GM18873 (cell line): ENCODE data around the gene KLF13.

Source experiments
- ATAC-seq: cut with Tn5 transposase; IDR thresholded peaks from one replicate; pipeline ENCODE4 v1.9.1; 2021; ENCODE audit warnings: mild to moderate bottlenecking, moderate library complexity, moderate number of reproducible peaks; ENCODE audit not compliant: unreplicated experiment, low FRiP score

KLF13 gene

DNA sequence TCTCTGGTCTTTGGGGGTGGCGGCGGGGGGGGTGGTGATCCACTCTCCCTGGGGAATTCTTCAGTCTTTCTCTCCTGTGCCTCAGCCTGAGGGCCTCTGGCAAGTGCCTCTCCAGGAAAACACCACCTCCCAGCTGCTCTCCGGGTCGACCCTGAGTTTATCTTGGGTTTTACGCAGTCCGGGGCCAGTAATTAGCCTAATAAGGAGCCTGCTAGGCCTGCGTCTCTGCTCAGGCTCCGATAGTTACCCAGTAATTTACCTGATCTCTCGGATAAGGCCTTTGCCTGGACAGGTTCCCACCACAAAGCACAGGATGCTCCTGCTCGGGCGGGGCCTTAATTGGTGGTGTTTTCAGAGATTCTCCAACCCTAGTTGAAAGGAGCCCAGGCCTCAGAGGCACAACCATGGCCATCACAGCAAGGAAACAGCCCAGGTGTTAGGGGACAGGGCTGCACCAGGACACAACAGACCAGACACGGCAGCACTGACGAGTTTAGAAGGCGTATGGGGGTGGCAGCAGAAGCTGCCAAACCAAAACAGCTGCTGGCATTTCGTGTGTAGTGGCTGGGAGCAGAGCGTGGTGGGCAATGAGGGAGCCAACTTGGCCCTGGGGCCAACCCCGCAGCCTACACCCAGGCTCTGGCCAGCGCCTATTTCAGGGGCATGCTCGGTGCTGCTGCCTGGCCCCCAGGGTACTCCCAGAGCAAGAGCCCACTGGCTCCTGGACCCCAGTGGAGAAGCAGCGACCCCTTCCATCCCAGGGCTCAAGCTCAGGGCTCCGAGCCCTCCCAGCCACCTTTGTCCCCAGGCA lies 71.4 kb downstream of the KLF13 start:
- no peak for ATAC-seq

DNA sequence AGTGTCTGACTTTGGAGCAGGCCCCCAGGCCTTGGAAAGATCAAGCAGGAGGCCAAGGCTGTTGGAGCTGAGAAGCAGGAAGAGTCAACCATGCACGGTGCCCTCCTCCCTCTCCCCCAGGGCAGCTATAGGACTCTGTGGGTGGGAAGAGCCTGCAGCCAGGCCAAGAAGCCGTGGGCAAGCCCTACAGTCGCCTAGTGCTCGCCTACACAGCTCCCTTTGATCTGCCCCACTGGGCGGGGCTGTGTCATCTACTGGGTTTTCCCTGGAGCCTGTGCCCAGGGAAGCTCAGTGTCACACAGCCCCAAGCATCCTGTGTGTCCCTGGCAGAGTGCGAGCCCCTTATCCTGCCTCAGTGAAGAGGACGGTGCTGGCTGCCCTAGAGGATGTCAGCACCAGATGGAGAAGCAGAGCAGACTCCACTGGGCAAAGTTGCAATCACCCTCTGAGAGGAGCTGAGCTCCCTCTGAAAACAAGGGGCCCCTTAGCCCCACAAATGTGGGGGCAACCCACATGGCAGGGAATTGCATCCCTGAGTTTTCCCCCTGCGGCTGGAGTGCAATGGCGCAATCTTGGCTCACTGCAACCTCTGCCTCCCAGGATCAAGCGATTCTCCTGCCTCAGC lies 72.2 kb downstream of the KLF13 start:
- ATAC-seq, result no peak

DNA sequence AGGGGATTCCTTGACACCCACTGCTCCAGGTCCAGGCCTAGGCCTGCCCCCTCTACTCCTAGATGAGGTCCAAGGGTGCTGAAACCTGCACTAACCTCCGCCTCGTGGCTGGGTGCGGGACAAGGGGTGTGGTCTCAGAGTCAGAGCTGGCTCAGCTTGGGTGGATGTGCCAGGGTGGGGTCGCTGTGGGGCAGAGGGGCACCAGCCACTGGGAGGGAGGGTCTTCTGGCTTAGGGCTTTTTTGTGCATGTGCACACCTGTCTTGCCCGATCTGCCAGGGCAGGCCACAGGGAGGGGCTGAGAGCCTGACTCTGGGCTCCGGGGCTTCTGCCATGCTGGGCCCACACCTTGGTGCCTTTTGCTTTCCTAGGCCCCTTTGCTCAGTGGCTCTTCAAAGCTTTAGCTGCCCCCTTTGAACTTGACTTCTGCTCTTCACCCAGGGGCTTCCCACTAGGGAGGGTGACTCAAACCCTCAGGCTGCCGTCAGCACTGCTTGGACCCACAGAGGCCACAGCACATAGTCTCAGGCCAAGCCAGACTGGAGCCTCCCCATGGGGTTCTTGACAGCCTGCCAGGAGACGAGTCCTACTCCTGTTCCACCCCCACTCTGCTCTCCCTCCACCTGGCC lies 73.0 kb downstream of the KLF13 start:
- ATAC-seq, result no peak

DNA sequence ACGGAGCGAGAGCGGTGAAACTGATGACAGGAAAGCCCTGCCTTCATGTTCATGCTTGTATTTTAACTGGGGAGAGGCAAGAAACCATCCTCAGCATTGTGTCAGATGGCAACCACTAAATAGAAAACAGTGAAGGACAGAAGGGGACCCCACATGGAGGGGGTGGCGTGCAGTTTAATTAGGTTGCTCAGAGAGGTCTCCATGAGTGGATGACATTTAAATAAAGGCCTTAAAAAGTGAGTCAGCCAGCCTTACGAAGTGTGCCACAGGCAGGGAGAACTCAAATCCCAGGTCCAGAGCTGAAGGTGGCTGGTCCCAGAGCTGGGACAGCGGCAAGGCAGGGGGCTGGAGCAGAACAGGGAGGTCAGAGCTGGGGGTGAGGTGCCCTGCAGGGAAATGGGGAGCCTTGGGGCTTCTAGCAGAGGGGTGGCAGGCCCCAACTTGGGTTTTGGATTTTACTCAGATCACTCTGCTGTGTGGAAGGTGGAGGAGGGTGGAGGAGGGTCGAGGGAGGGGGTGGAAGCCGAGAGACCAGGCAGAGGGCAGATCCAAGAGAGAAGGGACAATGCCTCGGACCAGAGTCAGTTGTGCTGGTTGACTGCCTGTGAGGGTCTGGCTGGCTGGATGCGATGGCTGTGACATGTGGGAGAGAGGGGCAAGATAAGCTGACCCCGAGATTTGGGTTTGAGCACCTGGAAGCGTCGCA lies 73.7 kb downstream of the KLF13 start:
- no peak for ATAC-seq

DNA sequence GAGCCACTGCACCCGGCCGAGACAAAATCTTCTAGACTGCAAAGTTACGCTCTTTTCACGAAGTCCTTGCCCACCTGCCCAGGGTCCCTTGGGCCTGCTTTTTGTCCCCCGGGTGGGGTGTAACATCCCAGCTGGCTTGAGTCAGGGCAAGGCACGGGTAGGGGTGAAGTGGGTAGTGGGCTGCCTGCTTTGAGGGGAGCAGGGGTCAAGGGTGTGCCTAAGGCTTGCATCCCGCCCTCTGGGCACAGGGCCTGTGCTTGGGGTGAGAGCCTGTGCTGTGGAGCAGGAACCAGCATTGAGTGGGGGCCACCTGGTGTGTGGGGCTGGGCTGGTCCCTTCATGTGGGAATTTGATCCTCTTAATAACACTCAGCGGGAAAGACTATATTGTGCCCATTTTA lies 74.6 kb downstream of the KLF13 start:
- no peak for ATAC-seq

DNA sequence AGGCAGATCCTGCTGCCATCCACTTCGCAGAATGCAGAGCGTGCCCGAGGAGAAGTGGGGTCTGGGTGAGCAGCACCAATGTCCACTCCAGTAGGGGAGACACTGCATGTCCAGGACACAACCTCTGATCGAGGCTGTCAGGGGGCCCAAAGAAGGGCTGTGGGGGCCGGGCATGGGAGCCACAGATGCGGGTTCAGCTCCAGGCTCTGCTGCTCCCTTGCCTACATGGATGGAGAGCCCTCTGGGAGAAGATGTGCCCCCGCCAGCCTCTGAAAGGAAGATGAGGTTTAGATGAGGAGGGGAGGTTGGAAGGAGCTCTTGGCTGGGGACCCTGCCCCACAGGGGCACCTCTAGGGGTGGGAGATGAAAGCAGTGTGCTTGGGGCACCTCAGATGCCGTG lies 75.4 kb downstream of the KLF13 start:
- no peak for ATAC-seq

DNA sequence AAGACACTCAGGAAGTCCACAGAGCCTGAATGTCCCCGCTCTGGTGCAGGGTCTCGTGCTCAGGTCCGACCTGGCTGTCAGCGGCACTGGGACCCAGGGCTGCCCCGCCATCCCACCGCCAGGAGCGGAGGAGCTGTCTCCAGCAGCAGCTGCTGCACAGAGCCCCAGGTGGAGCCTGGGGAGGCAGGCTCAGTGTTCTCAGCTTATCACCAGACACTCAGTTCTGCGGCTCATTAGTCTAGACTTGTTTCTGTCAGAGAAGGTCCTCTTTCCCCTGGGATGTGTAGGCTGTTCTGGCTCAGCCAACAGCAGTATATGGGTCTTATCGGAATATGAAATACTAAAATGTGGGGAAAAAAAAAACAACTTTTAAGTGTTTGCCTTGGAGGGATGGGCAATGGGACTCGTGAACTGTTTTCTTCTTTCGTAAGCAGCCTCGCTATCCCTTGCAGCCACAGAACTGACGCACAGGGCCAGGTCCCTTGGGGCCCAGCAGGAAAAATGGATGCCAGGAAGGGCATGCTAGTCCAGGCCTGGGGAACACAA lies 75.9 kb downstream of the KLF13 start:
- no peak for ATAC-seq

DNA sequence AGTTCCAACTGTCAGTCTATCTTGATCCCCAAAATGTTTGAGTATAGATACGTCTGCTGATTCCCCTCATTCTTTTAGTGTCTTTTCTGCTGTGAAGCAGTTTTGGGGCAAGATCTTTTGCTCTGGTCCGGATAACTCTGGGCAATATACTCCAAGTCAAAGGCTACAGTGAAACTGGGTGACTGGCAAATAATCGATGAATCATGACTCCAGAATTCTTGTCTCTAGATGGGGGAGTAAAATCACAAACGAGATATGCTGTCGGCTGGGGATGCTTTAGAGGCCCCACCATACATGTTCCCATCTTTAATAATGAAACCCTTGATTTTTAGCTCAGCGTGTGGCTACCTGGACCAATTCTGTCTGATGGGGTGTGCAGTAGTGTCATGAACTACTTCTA lies 76.5 kb downstream of the KLF13 start:
- no peak for ATAC-seq

DNA sequence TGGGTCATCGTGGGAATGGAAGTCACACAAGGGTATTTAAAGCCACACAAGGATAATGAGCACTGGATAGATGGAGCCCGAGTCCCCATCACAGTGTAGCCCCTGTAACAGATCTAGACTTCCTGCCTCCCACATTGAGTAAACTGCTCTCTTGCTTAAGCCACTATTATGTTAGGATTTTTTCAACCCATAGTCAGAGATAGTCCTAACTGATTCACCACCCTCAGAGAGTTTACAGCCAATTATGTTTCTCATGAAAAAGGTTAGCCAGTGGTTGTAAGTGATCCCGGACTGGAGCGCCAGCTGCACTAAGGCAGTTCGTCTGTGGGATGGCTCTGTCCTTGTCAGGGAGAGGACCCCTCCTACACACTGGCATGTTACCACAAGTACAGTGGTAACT lies 77.0 kb downstream of the KLF13 start:
- no peak for ATAC-seq

DNA sequence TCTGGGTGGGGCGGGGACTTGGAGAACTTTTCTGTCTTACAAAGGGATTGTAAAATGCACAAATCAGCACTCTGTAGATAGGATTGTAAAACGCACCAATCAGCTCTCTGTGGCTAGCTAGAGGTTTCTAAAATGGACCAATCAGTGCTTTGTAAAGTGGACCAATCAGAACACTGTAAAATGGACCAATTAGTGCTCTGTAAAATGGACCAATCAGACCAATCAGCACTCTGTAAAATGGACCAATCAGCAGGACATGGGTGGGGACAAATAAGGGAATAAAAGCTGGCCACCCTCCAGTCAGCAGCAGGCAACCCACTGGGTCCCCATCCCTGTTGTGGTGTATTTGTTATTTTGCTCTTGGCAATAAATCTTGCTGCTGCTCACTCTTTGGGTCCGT lies 77.7 kb downstream of the KLF13 start:
- no peak for ATAC-seq

DNA sequence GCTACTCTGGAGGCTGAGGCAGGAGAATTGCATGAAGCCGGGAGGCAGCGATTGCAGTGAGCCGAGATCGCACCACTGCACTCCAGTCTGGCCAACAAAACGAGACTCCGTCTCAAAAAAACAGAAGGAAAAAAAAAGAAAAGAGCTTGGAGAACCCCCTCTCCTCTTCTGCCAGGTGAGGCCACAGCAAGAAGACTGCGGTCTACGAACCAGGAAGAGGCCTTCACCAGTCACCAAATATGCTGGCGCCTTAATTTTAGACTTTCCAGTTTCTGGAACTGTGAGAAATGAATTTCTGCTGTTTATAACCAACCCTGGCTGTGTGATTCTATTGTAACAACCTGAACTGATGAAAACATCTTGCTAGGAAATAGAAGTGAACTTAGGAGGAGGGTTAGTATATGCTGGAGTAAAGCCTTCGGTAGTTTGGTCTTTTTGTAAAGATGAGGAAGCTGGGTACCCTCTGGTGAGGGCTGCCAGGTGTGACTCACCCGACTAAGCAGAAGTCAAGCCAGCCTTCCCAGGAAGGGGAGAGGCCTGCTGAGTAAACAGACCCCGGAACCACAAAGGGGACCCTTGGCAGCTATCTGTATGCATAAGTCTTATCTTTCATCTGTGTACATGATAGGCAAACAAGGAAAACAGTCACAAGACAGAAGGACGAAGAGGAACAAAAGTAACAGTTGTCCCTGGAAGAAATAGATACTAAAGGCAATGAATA lies 78.7 kb downstream of the KLF13 start:
- ATAC-seq, result no peak

DNA sequence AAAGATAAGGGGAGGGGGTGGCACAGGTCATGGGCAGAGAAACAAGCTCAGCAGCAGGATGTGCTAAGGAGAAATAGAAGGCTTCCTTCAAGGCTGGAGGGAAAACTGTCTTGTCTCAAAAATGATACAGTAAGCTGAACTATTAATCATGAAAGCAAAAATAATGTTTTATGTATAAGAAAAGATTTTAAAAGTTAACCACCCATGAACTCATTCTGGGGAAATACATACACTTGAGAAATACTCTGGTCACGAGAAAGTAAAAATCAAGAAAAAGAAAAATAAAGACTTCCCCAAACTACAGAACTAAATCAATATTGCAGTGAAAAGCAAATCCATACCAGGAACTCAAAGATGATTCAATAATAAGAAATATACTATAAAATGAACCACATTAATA lies 80.7 kb downstream of the KLF13 start:
- ATAC-seq, result no peak

DNA sequence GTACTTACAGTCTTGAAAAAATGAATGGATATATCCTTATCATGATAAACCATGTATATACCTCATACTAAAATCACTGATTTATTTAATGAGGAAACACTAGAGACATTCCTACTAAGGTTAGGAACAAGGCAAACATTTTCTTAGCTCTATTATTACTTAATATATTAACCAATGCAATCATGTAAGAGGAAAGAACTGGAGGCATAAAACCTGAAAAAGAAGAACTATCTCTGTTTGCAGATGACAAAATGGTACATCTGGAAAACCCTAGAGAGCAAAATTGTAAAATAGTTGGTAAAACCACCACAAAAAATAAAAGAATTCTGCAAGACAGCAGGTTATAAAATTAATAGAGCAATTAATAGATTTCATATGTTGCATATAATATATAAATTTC lies 81.2 kb downstream of the KLF13 start:
- no peak for ATAC-seq

DNA sequence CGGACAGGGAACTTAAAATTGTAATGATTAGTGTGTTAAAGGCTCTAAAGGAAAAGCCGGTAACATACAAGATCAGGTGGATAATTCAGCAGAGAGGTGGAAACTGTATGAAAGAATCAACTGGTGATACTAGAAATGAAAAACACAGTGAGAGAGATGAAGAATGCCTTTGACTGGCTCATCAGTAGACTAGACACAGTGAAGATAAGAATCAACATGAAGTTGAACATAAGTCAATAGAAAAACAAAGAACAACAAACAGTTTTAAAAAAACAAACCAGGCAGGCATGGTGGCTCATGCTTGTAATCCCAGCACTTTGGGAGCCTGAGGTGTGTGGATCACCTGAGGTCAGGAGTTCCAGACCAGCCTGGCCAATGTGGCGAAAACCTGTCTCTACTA lies 82.1 kb downstream of the KLF13 start:
- no peak for ATAC-seq

DNA sequence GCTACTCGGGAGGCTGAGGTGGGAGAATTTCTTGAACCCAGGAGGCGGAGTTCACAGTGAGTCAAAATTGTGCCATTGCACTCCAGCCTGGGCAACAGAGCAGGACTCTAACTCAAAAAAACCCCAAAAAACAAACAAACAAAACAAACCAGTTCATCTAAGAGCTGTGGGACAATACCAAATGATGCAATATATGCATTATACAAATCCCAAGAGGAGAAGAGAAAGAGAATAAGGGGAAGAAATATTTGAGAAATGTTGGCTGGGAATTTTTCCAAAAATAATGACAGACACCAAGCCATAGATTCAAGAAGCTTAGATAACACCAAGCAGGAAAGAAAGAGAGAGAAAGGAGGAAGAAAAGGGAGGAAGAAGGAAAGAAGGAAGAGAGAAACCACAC lies 82.5 kb downstream of the KLF13 start:
- ATAC-seq, result no peak

DNA sequence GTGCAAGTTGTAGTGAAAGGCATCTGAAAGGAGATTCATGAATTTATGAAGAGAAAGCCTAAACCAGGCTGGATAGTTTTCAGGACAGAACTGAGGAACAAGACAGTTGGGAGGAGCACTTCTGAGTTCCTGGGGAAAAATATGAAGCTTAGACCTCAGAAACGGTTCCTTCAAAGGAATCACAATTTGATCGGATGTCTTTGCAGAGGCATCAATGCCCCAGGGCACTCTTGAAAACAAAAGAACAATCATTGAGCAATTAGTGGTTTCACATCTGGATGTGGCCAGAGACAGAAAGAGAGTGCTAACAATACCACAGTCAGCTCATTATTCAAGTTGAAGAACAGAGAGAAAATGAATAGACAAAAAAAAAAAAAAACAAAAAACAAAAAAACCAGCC lies 86.2 kb downstream of the KLF13 start:
- ATAC-seq, result no peak

DNA sequence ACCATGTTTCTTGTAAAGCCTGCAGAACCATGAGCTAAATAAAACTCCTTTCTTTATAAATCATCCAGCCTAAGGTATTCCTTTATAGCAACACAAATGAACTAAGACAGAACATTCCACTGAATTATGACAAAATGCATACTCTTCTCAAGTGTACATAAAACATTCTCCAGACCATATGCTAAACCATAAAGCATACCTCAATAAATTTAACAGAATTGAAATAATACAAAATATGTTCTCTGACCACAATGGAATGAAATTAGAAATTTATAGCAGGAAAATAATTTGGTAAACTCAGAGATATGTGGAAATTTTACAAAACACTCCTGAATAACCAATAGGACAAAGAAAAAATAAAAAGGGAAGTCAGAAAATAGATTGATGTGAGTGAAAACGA lies 88.6 kb downstream of the KLF13 start:
- no peak for ATAC-seq

DNA sequence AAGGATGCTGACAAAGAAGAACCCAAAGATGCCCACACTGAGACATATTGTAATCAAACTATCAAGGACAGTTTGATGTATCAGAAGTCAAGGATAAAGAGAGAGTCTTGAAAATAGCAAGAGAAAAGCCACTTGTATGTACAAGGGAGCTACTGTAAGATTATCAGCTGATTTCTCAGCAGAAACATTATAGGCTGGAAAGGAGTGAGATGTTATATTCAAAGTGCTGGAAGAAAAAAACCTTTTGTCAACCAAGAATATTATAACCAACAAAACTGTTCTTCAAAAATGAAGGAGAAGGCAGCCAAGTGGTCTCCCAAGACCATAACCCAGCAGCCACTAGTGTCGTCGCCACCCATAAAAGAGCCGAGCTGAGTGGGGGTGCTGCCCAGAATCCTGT lies 93.2 kb downstream of the KLF13 start:
- no peak for ATAC-seq

DNA sequence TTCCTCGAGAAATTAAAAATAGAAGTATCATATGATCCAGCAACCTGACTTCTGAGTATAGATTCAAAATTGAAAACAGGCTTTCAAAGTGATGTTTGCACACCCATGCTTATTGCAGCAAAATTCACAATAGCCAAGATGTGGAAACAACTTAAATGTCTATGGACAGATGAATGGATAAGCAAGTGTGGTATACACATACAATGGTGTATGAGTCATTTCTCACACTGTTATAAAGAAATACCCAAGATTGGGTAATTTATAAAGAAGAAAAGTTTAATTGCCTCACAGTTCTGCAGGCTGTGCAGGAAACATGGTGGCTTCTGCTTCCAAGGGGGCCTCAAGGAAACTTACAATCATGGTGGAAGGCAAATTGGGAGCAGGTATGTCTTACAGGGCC lies 100.8 kb downstream of the KLF13 start:
- ATAC-seq, result no peak
